HG02870 (cell line): ENCODE data around the gene CCDC170.
A peak's percentile ranks its signal among the peaks of the same experiment; 100 is the strongest.
"Not testable (repeated sequence)": the region's sequence is repeated elsewhere in the genome, so short reads cannot be mapped to it uniquely, and the experiment has no call there.

ENCODE experiments used
- ATAC-seq: cut with Tn5 transposase; IDR thresholded peaks from one replicate; pipeline ENCODE4 v1.9.1; 2021; ENCODE audit warnings: mild to moderate bottlenecking, moderate library complexity; ENCODE audit not compliant: unreplicated experiment

CCDC170 gene

GRCh38 chr6:151493161-151493803, 535 bp upstream of the CCDC170 start:
- ATAC-seq: no peak

GRCh38 chr6:151494235-151494935, 568 bp downstream of the CCDC170 start:
- ATAC-seq: no peak

GRCh38 chr6:151494936-151495320, 1.1 kb downstream of the CCDC170 start:
- no peak for ATAC-seq

GRCh38 chr6:151495380-151495779, 1.6 kb downstream of the CCDC170 start:
- no peak for ATAC-seq

- peak; percentile 20 for ATAC-seq
Measured at GRCh38 chr6:151497905-151498304, 4.1 kb downstream of the CCDC170 start.

GRCh38 chr6:151498327-151498726, 4.5 kb downstream of the CCDC170 start:
- ATAC-seq: peak; percentile 94

GRCh38 chr6:151499551-151499950, 5.7 kb downstream of the CCDC170 start:
- ATAC-seq: no peak

GRCh38 chr6:151501511-151502136, 7.8 kb downstream of the CCDC170 start:
- ATAC-seq: no peak

- ATAC-seq: no peak
Measured at GRCh38 chr6:151502499-151502898, 8.7 kb downstream of the CCDC170 start.

GRCh38 chr6:151506761-151507160, 12.9 kb downstream of the CCDC170 start:
- ATAC-seq: no peak

GRCh38 chr6:151509048-151509447, 15.2 kb downstream of the CCDC170 start:
- ATAC-seq: no peak

- ATAC-seq: no peak
Measured at GRCh38 chr6:151512481-151512880, 18.7 kb downstream of the CCDC170 start.

- ATAC-seq: no peak
Measured at GRCh38 chr6:151514000-151514730, 20.3 kb downstream of the CCDC170 start.

GRCh38 chr6:151518992-151519391, 25.2 kb downstream of the CCDC170 start:
- ATAC-seq: not testable (repeated sequence)

GRCh38 chr6:151523034-151523433, 29.2 kb downstream of the CCDC170 start:
- ATAC-seq: no peak

- no peak for ATAC-seq
Measured at GRCh38 chr6:151524059-151524458, 30.2 kb downstream of the CCDC170 start.

GRCh38 chr6:151534576-151534975, 40.8 kb downstream of the CCDC170 start:
- no peak for ATAC-seq

- no peak for ATAC-seq
Measured at GRCh38 chr6:151535476-151536187, 41.8 kb downstream of the CCDC170 start.

- ATAC-seq: no peak
Measured at GRCh38 chr6:151536188-151536479, 42.3 kb downstream of the CCDC170 start.

- no peak for ATAC-seq
Measured at GRCh38 chr6:151537556-151537955, 43.7 kb downstream of the CCDC170 start.
